ENCODE measurements around the gene CAP2.

The CAP2 gene

GRCh38 chr6:17392978-17393891 lies at the start of gene CAP2:
CAP2 (plus strand) TSS chr6:17393595; CDS start chr6:17421556, 27,961 bp downstream.
- DNase-seq (ENCODE audit: low read depth in 2 of 2), result no peak

GRCh38 chr6:17347012-17347411 lies 46.4 kb upstream of the CAP2 start:
- DNase-seq (ENCODE audit: low read depth in 2 of 2), result no peak

GRCh38 chr6:17349427-17349826 lies 44.0 kb upstream of the CAP2 start:
- no peak for DNase-seq (ENCODE audit: low read depth in 2 of 2)

- no peak for DNase-seq (ENCODE audit: low read depth in 2 of 2)
These were observed 41.1 kb upstream of the CAP2 start for GRCh38 chr6:17352302-17352701.

GRCh38 chr6:17353440-17354175 lies 39.8 kb upstream of the CAP2 start:
- no peak for DNase-seq (ENCODE audit: low read depth in 2 of 2)

GRCh38 chr6:17354700-17355403 lies 38.5 kb upstream of the CAP2 start:
- no peak for DNase-seq (ENCODE audit: low read depth in 2 of 2)

- no peak for DNase-seq (ENCODE audit: low read depth in 2 of 2)
These were observed 38.0 kb upstream of the CAP2 start for GRCh38 chr6:17355404-17355774.

- no peak for DNase-seq (ENCODE audit: low read depth in 2 of 2)
These were observed 34.9 kb upstream of the CAP2 start for GRCh38 chr6:17358515-17358914.

- no peak for DNase-seq (ENCODE audit: low read depth in 2 of 2)
These were observed 32.8 kb upstream of the CAP2 start for GRCh38 chr6:17360564-17360963.

- DNase-seq (ENCODE audit: low read depth in 2 of 2), result no peak
These were observed 32.4 kb upstream of the CAP2 start for GRCh38 chr6:17361013-17361412.

GRCh38 chr6:17365961-17366360 lies 27.4 kb upstream of the CAP2 start:
- no peak for DNase-seq (ENCODE audit: low read depth in 2 of 2)

GRCh38 chr6:17367868-17368267 lies 25.5 kb upstream of the CAP2 start:
- DNase-seq (ENCODE audit: low read depth in 2 of 2), result no peak

GRCh38 chr6:17381424-17382147 lies 11.8 kb upstream of the CAP2 start:
- no peak for DNase-seq (ENCODE audit: low read depth in 2 of 2)

- no peak for DNase-seq (ENCODE audit: low read depth in 2 of 2)
These were observed 7.7 kb upstream of the CAP2 start for GRCh38 chr6:17385660-17386059.

GRCh38 chr6:17388365-17388764 lies 5.0 kb upstream of the CAP2 start:
- no peak for DNase-seq (ENCODE audit: low read depth in 2 of 2)

GRCh38 chr6:17389274-17389847 lies 4.0 kb upstream of the CAP2 start:
- no peak for DNase-seq (ENCODE audit: low read depth in 2 of 2)

GRCh38 chr6:17390276-17390675 lies 3.1 kb upstream of the CAP2 start:
- no peak for DNase-seq (ENCODE audit: low read depth in 2 of 2)

GRCh38 chr6:17391976-17392375 lies 1.4 kb upstream of the CAP2 start:
- no peak for DNase-seq (ENCODE audit: low read depth in 2 of 2)

GRCh38 chr6:17393892-17394631 lies 667 bp downstream of the CAP2 start:
- no peak for DNase-seq (ENCODE audit: low read depth in 2 of 2)

- DNase-seq (ENCODE audit: low read depth in 2 of 2), result no peak
These were observed 1.7 kb downstream of the CAP2 start for GRCh38 chr6:17395112-17395511.

- DNase-seq (ENCODE audit: low read depth in 2 of 2), result no peak
These were observed 2.9 kb downstream of the CAP2 start for GRCh38 chr6:17396256-17396655.

Data from stimulated activated CD4-positive, alpha-beta T cell treated with anti-CD3 and anti-CD28 coated beads, Interleukin-1b, Interleukin-23, amount 100 ng/mL, for 1 hour (primary cell).